ENCODE measurements around the gene ACY1. TPM values are rescaled to one million over a fixed set of nuclear protein-coding genes. Genes with fewer than 3 reads are reported as not detected.

The ACY1 gene
- total and polyA plus RNA-seq, 8 donors = 8.0 to 60.6 (median 38.3) TPM; not detected in 1

DNA sequence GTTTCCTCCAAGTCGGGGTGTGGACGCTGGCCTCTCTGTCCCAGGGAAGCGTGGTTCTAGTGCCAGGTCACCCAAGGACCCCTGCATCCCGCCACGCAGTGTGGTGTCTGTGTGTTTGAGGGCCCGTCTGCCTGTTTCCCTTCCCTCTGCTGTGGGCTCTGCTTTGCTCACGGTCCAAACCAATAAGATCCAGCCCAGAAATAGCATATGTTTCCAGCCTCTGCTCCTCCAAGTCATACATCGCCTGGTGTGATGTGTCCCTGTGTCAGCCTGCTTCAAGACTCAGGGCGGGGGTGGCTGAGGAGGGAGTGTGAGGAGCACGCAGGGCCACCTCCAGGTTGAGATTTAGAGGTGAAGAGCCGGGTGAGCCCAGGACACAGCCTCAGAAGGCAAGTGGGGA lies 34.3 kb downstream of the ACY1 start:
- no peak for TF ChIP-seq CTCF (IDR thresholded peaks at IDR 0.05)
- TF ChIP-seq POLR2A (IDR thresholded peaks at IDR 0.05) = no peak
- TF ChIP-seq EP300 (IDR thresholded peaks at IDR 0.05) = no peak
- TF ChIP-seq POLR2AphosphoS5 (IDR thresholded peaks at IDR 0.05) = no peak
- H3K27ac ChIP-seq = no peak overlapping the region
- no peaks in the 10 kb centered on the region for H3K27me3 ChIP-seq
- intact Hi-C loops (cut with DNase I; ENCODE audit: low total_unique reads) = no loop called here
- WGBS, 5 donors = 81 to 90% (median 83%) methylated on average over 11 of the region's 11 CpGs
- DNase-seq = no peak
- H3K36me3 ChIP-seq = no peaks in the 10 kb centered on the region
- peaks cover 0 to 8% (median 2%) of the 10 kb centered on the region in 4 donors for H3K4me1 ChIP-seq
- no peak overlapping the region for H3K4me3 ChIP-seq
- H3K9me3 ChIP-seq = no peaks in the 10 kb centered on the region

DNA sequence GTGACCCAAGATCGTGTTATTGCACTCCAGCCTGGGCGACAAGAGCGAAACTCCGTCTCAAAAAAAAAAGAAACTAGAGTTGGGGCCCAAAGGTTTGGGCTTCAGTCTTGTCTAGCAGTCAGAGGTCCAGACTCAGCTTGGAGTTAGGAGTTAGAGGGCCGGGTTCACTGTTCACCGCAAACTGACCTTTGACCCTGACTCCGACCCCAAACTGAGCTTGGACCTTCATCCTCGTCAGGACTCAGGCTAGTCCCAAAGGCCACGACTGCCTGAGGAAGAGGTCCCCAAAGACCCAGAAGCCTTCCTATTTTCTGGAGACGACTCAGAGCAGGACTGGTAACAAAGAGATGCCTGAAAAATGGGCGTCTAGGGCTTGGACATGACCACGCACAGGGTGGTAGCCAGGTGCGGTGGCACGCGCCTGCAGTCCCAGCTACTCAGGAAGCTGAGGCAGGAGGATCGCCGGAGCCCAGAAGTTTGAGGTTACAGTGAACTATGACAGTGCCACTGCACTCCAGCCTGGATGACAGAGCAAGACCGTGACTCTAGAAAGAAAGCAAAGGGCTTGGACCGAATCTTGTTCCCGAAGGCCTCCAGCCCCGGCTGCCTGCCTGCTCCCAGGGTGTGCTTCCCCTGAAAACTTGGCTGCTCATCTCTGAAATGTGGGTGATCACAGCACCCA lies 35.1 kb downstream of the ACY1 start:
- intact Hi-C loops (cut with DNase I; ENCODE audit: low total_unique reads) = no loop called here
- H3K36me3 ChIP-seq = no peaks in the 10 kb centered on the region
- no peak for TF ChIP-seq POLR2A (IDR thresholded peaks at IDR 0.05)
- TF ChIP-seq EP300 (IDR thresholded peaks at IDR 0.05) = no peak
- TF ChIP-seq POLR2AphosphoS5 (IDR thresholded peaks at IDR 0.05) = no peak
- TF ChIP-seq CTCF (IDR thresholded peaks at IDR 0.05) = no peak
- 89 to 93% (median 92%) methylated on average over 21 of the region's 21 CpGs for WGBS, 5 donors
- H3K4me3 ChIP-seq = no peak overlapping the region
- no peak for DNase-seq
- peak overlapping the region in 2 of 5 donors; percentile 20 to 46 for H3K27ac ChIP-seq
- H3K9me3 ChIP-seq = no peaks in the 10 kb centered on the region
- H3K27me3 ChIP-seq = no peaks in the 10 kb centered on the region
- H3K4me1 ChIP-seq = peaks cover 0 to 17% (median 2%) of the 10 kb centered on the region in 4 donors

DNA sequence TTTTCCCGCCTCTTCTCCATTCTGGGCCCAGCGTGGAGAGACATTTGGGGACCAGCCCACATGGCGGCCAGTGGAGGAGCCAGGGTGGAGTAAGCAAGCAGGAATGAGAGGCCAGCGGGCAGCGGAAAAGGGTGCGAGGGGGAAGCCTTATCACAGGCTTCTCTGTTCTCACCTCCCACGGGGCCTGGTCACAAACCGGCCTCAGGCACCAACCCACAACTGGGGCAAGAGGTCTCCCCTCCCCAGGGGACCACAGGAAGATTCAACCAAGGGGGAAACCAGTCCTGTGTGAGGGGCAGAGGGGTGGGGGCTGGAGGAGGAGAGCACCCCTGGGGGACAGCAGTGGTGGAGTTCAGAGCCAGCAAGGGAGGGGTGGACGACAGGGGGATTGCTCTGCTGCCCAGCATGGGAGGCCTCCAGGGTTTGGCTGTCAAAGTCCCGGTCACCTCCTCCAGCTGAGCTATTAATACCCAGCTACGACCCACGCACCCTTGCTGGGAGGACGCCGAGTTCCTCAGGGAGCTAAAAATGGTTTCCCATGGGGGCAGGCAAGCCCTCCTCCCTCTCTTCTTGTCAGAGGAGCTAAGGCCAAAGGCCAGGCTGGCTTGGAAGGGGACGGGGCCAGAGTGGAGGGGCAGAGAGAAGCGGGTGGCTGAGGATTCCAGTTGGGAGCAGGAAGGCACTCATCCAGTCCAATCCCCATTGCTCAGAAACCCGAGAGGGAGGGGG lies 36.2 kb downstream of the ACY1 start:
- H3K4me1 ChIP-seq = peaks cover 0 to 25% (median 2%) of the 10 kb centered on the region in 4 donors
- 73 to 82% (median 82%) methylated on average over 14 to 17 of the region's 17 CpGs for WGBS, 5 donors

More for the DNA sequence above, 36.2 kb downstream of the ACY1 start:
- Histone ChIP-seq H3K27ac (peak overlapping the region in 3 of 5 donors; percentile 20 to 46 (median 25)), H3K4me3 (no peak overlapping the region), H3K9me3 (no peaks in the 10 kb centered on the region), H3K36me3 (no peaks in the 10 kb centered on the region), H3K27me3 (no peaks in the 10 kb centered on the region)
- no peak for DNase-seq
- intact Hi-C loops (cut with DNase I; ENCODE audit: low total_unique reads) = no loop called here
- no peak for TF ChIP-seq CTCF (IDR thresholded peaks at IDR 0.05)
- TF ChIP-seq EP300 (IDR thresholded peaks at IDR 0.05) = peak; percentile 55
- TF ChIP-seq POLR2AphosphoS5 (IDR thresholded peaks at IDR 0.05) = no peak
- no peak for TF ChIP-seq POLR2A (IDR thresholded peaks at IDR 0.05)
